Body of pancreas (tissue), 4 donors: Measurements from ENCODE around the gene ATAD3B.

Experiments
- POLR2A ChIP-seq, 3 donors: fragments of 450-650 bp; IDR thresholded peaks; one replicate each; pipeline ENCODE4 v1.6.1; 2016; ENCODE audit warnings: antibody characterized with exemption in 3 of 3, mild to moderate bottlenecking in 2 of 3
- TF ChIP-seq, protein P1 (sequence below), 7 experiments: fragments of 450-650 bp in 4 of 7; fragments of 200-600 bp in 3 of 7; sonication (generic) in 3 of 7; IDR thresholded peaks; one replicate each; pipeline ENCODE4 v1.5.1; 2016 to 2019; ENCODE audit warnings: antibody characterized with exemption in 7 of 7

DNA sequence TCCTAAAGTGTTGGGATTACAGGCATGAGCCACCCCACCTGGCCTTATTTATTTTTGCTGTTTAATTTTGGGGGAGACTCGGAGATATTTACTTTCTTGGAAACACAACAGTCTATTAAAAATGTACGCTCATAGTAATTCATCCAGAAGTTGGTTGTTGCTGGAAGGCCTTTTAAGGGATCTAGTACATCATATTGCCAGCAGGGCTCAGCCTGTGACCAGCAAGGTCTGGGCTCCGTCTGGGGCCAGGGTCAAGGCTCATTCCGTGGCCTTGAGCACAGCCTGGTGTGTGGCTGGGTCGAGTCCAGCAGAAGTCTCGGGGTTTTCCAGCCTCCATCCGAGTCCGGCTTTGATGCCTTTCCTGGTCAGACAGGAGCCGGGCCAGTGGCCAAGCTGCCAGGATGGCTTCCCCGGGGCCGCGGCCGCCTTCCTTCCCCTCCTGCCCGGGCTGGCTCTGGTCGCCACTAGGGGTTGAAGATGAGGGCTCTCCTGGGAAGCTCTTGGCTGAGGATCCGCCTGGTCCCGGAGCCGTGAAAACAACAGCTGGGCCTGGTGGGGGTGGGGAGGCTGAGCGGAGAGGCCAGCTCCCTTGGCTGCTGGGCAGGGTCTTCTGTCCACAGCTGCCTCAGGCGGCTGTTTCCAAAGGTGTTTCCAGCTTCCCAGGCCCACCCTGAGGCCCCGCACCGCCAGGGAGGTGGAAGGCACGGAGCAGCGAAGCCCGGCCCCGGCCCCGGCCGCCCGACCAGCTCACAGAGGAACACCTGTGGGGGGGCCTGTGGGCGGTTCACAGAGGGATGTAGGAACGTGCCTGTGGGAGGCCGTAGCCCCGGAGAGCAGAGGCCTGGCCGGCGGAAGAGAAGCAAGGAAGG, 41.2 kb upstream of the ATAD3B start:
- TF ChIP-seq, protein P1, sequence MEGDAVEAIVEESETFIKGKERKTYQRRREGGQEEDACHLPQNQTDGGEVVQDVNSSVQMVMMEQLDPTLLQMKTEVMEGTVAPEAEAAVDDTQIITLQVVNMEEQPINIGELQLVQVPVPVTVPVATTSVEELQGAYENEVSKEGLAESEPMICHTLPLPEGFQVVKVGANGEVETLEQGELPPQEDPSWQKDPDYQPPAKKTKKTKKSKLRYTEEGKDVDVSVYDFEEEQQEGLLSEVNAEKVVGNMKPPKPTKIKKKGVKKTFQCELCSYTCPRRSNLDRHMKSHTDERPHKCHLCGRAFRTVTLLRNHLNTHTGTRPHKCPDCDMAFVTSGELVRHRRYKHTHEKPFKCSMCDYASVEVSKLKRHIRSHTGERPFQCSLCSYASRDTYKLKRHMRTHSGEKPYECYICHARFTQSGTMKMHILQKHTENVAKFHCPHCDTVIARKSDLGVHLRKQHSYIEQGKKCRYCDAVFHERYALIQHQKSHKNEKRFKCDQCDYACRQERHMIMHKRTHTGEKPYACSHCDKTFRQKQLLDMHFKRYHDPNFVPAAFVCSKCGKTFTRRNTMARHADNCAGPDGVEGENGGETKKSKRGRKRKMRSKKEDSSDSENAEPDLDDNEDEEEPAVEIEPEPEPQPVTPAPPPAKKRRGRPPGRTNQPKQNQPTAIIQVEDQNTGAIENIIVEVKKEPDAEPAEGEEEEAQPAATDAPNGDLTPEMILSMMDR (IDR thresholded peaks at IDR 0.05): peak in 5 of 7 experiments; percentile 12 to 42 (median 29)
- TF ChIP-seq POLR2A (IDR thresholded peaks at IDR 0.05): peak in 2 of 3 donors; percentile 38 to 50
